Activated naive CD8-positive, alpha-beta T cell treated with anti-CD3 and anti-CD28 coated beads, Interleukin-2, amount 50 U/mL, for 16 hours (primary cell): Measurements from ENCODE around the gene RACK1.

Experiments used
- DNase-seq: peaks from one replicate; pipeline ENCODE4 v3.0.0-alpha.2; 2020; ENCODE audit warnings: low read depth, low spot score

Gene RACK1

GRCh38 chr5:181198106-181198685 is 45.5 kb downstream of the RACK1 start:
- DNase-seq, result no peak

DNA sequence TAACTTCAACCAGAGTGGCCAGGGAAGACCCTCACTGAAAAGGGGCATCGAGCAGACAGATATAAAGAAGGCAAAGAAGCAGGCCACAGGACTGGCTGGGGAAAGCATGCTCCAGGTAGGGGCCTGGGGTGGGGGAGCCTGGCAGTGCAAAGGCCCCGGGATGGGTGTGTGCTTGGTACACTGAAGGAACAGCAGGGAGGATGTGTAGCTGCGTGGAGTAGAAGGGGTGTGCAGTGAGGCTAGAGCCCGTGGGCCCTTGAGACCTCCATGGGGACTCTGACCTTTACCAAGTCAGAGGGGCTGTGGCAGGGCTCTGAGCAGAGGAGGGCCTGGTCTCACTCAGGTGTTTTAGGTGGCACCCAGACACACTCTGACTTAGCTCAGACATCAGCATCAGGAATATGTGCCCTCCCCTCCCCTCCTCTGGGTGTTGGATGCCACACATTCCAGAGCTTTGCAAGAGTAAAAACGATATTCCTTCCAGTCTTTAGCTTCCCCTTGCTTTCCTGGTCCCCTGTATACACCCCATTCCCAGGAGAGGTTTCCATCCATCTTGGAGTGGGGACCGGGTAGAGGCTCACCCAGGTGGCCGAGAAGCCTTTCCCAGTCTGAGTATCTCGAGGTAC is 46.3 kb downstream of the RACK1 start:
- DNase-seq, result no peak

GRCh38 chr5:181195249-181195761 is 48.4 kb downstream of the RACK1 start:
- no peak for DNase-seq

GRCh38 chr5:181194489-181195248 is 49.0 kb downstream of the RACK1 start:
- no peak for DNase-seq

DNA sequence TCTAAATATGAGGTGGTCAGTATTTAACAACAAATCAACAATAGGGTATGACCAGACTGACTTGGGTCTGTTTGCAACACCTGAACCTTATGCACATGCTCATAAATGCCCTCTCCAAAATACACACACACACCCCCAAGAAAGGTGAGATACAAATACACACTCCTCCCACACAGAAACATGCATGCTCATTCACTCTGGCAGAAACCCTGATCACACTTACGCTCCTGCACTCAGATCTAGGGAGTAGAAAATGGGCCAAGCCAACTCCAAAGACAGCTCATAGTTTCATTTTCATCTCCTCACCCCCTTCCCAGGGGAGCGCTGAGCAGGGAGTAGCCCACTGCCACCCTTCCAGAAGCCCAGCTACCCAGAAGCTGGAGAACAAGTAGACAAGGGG is 50.0 kb downstream of the RACK1 start:
- no peak for DNase-seq

DNA sequence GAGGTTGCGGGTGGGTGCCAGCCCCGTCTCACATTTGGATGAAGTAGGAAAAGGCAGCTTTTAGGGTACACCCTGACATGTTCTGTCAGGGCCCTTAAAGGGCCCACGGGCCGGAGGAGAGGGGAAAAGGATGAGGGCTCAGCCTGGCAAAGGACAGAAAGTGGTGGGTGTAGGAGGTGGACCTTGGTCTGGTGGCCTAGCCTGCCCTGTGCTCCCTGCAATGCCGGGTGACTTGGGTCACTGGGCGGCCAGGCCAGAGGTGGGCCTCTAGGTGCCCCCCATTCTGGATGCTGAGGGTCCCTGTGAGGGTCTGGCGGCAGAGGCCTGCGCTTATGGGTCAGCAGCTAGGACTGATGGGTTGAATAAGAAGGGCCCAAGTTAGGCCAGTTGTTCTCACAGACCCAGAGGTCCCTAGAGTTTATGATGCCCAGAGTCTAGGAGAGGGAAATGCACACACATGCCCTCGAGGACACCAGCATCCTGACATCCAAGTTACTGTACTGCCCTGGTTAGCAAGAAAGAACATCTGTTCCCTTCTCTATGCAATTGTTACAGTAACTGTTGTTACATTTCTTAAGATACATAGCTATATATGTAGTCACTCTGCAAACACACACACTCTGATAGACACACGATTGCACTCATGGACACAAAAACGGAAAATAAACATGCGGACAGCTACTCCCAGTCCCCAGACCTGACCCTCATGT is 51.2 kb downstream of the RACK1 start:
- no peak for DNase-seq

GRCh38 chr5:181191526-181192336 is 52.0 kb downstream of the RACK1 start:
- DNase-seq, result peak; percentile 84

DNA sequence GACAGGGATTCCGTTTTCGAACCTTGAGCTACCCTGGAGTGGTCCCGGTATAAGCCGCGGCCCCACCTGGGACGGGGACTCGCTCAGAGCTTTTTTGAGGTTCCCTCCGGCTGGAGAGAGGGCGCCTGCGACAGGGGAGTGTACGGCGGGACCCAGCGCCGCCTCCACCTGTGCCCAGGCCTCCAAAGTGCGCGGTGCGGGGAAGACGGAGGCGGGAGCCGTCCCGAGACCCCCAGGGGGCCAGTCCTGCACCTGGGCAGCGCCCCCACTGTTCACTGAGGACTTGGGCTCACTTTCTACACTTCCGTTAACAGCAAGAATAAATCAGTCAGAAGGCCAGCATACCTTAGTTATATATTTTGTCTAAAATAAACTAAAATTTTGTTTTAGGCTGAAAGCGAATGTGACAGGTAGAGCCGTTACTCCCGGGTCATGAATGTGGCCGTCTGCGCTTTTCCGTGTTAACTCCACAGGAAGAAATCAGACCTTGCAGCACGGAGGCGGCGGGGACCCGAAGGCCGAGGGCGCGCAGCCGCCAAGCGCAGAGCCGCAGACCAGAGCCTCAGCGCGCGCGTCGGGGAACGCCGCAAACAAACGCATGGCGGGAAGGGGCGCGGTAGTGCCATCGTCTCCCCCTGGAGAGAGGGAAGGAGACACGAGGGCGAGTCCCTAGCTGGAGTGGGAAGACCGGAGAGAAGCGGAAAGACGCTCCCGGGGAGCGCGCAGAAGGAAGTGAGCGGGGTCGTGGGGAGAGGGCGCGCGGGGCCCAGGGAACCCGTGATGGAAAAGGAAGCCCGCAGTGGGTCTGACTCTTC is 52.8 kb downstream of the RACK1 start:
- no peak for DNase-seq

- no peak for DNase-seq
Measured at GRCh38 chr5:181189962-181190710, 53.6 kb downstream of the RACK1 start.

- no peak for DNase-seq
Measured at GRCh38 chr5:181189363-181189961, 54.2 kb downstream of the RACK1 start.

GRCh38 chr5:181188700-181189362 is 54.9 kb downstream of the RACK1 start:
- DNase-seq, result no peak

DNA sequence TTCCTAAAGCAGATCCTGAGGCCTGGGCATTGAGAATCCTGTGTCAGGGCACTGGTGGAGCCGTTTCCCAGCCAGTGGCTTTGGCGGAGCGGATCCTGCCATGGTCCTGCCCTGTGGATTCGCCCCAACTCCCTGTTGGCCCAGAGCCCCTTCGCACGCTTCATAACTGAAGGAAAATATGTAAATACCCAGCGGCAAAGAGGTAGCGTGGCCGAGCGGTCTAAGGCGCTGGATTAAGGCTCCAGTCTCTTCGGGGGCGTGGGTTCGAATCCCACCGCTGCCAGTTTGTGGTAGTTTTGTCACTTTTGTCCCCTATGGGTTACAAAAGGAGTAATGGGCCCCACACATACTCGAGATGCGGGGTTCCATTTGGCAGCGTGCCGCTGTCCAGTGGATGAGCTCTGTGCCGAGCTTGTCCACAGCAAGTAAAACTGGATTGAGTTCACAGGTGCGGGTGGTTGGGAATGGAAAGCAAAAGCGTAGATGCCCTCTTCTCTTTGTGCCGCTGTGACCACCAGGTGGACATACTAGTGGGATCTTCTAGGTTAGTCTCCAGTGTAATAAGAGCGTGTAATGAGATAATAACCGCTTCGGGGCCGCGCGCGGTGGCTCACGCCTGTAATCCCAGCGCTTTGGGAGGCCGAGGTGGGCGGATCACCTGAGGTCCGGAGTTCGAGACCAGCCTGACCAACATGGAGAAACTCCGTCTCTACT is 56.0 kb downstream of the RACK1 start:
- no peak for DNase-seq

- no peak for DNase-seq
Measured at GRCh38 chr5:181186986-181187499, 56.7 kb downstream of the RACK1 start.
